SK-N-SH treated with all-trans-retinoic acid at 6 μM for 48 hours (cell line): ENCODE measurements around the gene FHIT.

Experiments
- ATAC-seq: fragments of 200-7000 bp; cut with Tn5 transposase; 3 replicates; pipeline ENCODE4 v1.9.1; 2020; ENCODE audit warnings: mild to moderate bottlenecking, moderate library complexity
- ARNTL ChIP-seq: fragments of 450-650 bp; formaldehyde crosslinking; IDR thresholded peaks from 2 replicates; pipeline ENCODE4 v1.5.0; 2020; ENCODE audit warnings: low read depth, mild to moderate bottlenecking, moderate library complexity, borderline replicate concordance
- ESRRG ChIP-seq: fragments of 250-450 bp; sonication (Bioruptor Pico); IDR thresholded peaks from 2 replicates; pipeline ENCODE4 v1.6.1; 2021; ENCODE audit warnings: mild to moderate bottlenecking
- GLIS3 ChIP-seq: fragments of 250-450 bp; sonication (Bioruptor Pico); IDR thresholded peaks from 2 replicates; pipeline ENCODE4 v1.5.0; 2020; ENCODE audit warnings: mild to moderate bottlenecking, moderate library complexity
- ISL1 ChIP-seq: fragments of 250-450 bp; sonication (Bioruptor Pico); IDR thresholded peaks from 2 replicates; pipeline ENCODE4 v2.1.2; 2022; ENCODE audit warnings: mild to moderate bottlenecking, moderate library complexity
- OSR1 ChIP-seq: fragments of 250-450 bp; sonication (Bioruptor Pico); IDR thresholded peaks from 2 replicates; pipeline ENCODE4 v1.8.0; 2022; ENCODE audit warnings: moderate library complexity, mild to moderate bottlenecking, inconsistent platforms
- POU6F1 ChIP-seq: fragments of 250-450 bp; sonication (Bioruptor Pico); IDR thresholded peaks from 2 replicates; pipeline ENCODE4 v1.8.0; 2021; ENCODE audit warnings: low read depth, mild to moderate bottlenecking, moderate library complexity, borderline replicate concordance
- PPARA ChIP-seq: fragments of 250-450 bp; sonication (Bioruptor Pico); IDR thresholded peaks from 2 replicates; pipeline ENCODE4 v1.5.0; 2020; ENCODE audit warnings: mild to moderate bottlenecking, borderline replicate concordance
- RARB ChIP-seq: fragments of 250-450 bp; sonication (Bioruptor Pico); IDR thresholded peaks from 2 replicates; pipeline ENCODE4 v1.8.0; 2021; ENCODE audit warnings: mild to moderate bottlenecking, moderate library complexity
- SNAI2 ChIP-seq: fragments of 250-450 bp; sonication (Bioruptor Pico); IDR thresholded peaks from 2 replicates; pipeline ENCODE4 v1.5.0; 2020; ENCODE audit warnings: mild to moderate bottlenecking, moderate library complexity
- TCF4 ChIP-seq: fragments of 250-450 bp; sonication (Bioruptor Pico); IDR thresholded peaks from 2 replicates; pipeline ENCODE4 v1.8.0; 2021; ENCODE audit warnings: mild to moderate bottlenecking, moderate library complexity, borderline replicate concordance
- TOX ChIP-seq: fragments of 250-450 bp; sonication (Bioruptor Pico); IDR thresholded peaks from 2 replicates; pipeline ENCODE4 v1.8.0; 2021; ENCODE audit warnings: mild to moderate bottlenecking, moderate library complexity, borderline replicate concordance
- TSHZ2 ChIP-seq: fragments of 250-450 bp; sonication (Bioruptor Pico); IDR thresholded peaks from 2 replicates; pipeline ENCODE4 v1.5.0; 2020; ENCODE audit warnings: mild to moderate bottlenecking, moderate library complexity
- ZC3H10 ChIP-seq: fragments of 250-450 bp; sonication (Bioruptor Pico); IDR thresholded peaks from 2 replicates; pipeline ENCODE4 v1.5.1; 2021; ENCODE audit warnings: mild to moderate bottlenecking, moderate library complexity
- ZFP3 ChIP-seq: fragments of 250-450 bp; sonication (Bioruptor Pico); IDR thresholded peaks from 2 replicates; pipeline ENCODE4 v1.5.0; 2020; ENCODE audit warnings: mild to moderate bottlenecking, moderate library complexity
- ZNF565 ChIP-seq: fragments of 450-650 bp; formaldehyde crosslinking; conservative IDR thresholded peaks from 2 replicates; pipeline ENCODE4 v1.5.0; 2020; ENCODE audit warnings: low read depth, mild to moderate bottlenecking, moderate library complexity
- ZNF70 ChIP-seq: fragments of 450-650 bp; formaldehyde crosslinking; IDR thresholded peaks from 2 replicates; pipeline ENCODE4 v1.5.0; 2020; ENCODE audit warnings: mild to moderate bottlenecking, moderate library complexity
- ZNF8 ChIP-seq: fragments of 450-650 bp; formaldehyde crosslinking; IDR thresholded peaks from 2 replicates; pipeline ENCODE4 v1.5.0; 2020; ENCODE audit warnings: mild to moderate bottlenecking, moderate library complexity
- TF ChIP-seq, protein P1 (sequence below): fragments of 250-450 bp; sonication (Bioruptor Pico); IDR thresholded peaks from 2 replicates; pipeline ENCODE4 v1.5.1; 2020; ENCODE audit warnings: low read depth, mild to moderate bottlenecking, moderate library complexity
- TF ChIP-seq, protein P2 (sequence below): fragments of 250-450 bp; sonication (Bioruptor Pico); IDR thresholded peaks from 2 replicates; pipeline ENCODE4 v1.8.0; 2020; ENCODE audit warnings: mild to moderate bottlenecking, moderate library complexity, borderline replicate concordance
- TF ChIP-seq, protein P3 (sequence below): fragments of 250-450 bp; sonication (Bioruptor Pico); IDR thresholded peaks from 2 replicates; pipeline ENCODE4 v1.5.1; 2021; ENCODE audit warnings: mild to moderate bottlenecking, moderate library complexity

The FHIT gene

DNA sequence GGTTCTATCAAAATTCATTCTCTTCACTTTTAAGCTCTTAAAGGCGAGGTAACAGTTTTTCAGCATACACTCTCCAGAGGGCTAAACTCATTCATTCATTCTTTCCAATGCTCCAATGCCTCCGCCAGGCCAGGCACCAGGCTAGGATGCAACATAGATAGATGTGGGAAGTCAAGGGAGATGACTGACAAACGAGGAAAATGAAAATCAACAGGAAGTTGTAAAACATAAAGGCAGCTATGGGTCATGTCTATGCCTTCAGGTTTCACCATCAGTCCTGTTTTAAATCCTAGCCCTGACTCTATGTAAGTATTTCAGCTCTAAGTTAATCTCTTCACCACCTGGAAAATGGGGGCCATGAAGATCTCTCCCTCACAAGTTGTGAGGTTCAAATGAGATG, 797.9 kb downstream of the FHIT start:
- ATAC-seq, result no peak
- TF ChIP-seq SNAI2 (CRISPR knock-in tag), result no peak
- TF ChIP-seq ZNF70 (CRISPR knock-in tag), result no peak
- TF ChIP-seq GLIS3 (CRISPR knock-in tag), result no peak
- TF ChIP-seq ESRRG (CRISPR knock-in tag), result no peak
- TF ChIP-seq ZNF8 (CRISPR knock-in tag), result no peak
- no peak for TF ChIP-seq ZFP3 (CRISPR knock-in tag)
- TF ChIP-seq, protein P1, sequence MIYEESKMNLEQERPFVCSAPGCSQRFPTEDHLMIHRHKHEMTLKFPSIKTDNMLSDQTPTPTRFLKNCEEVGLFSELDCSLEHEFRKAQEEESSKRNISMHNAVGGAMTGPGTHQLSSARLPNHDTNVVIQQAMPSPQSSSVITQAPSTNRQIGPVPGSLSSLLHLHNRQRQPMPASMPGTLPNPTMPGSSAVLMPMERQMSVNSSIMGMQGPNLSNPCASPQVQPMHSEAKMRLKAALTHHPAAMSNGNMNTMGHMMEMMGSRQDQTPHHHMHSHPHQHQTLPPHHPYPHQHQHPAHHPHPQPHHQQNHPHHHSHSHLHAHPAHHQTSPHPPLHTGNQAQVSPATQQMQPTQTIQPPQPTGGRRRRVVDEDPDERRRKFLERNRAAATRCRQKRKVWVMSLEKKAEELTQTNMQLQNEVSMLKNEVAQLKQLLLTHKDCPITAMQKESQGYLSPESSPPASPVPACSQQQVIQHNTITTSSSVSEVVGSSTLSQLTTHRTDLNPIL, result no peak
- no peak for TF ChIP-seq ISL1 (CRISPR knock-in tag)
- TF ChIP-seq, protein P2, sequence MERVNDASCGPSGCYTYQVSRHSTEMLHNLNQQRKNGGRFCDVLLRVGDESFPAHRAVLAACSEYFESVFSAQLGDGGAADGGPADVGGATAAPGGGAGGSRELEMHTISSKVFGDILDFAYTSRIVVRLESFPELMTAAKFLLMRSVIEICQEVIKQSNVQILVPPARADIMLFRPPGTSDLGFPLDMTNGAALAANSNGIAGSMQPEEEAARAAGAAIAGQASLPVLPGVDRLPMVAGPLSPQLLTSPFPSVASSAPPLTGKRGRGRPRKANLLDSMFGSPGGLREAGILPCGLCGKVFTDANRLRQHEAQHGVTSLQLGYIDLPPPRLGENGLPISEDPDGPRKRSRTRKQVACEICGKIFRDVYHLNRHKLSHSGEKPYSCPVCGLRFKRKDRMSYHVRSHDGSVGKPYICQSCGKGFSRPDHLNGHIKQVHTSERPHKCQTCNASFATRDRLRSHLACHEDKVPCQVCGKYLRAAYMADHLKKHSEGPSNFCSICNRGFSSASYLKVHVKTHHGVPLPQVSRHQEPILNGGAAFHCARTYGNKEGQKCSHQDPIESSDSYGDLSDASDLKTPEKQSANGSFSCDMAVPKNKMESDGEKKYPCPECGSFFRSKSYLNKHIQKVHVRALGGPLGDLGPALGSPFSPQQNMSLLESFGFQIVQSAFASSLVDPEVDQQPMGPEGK, result no peak
- TF ChIP-seq RARB (CRISPR knock-in tag), result no peak
- no peak for TF ChIP-seq POU6F1
- TF ChIP-seq ZNF565 (CRISPR knock-in tag), result no peak
- no peak for TF ChIP-seq ARNTL (CRISPR knock-in tag)
- no peak for TF ChIP-seq OSR1
- no peak for TF ChIP-seq TOX (CRISPR knock-in tag)
- TF ChIP-seq TCF4 (CRISPR knock-in tag), result no peak
- TF ChIP-seq, protein P3, sequence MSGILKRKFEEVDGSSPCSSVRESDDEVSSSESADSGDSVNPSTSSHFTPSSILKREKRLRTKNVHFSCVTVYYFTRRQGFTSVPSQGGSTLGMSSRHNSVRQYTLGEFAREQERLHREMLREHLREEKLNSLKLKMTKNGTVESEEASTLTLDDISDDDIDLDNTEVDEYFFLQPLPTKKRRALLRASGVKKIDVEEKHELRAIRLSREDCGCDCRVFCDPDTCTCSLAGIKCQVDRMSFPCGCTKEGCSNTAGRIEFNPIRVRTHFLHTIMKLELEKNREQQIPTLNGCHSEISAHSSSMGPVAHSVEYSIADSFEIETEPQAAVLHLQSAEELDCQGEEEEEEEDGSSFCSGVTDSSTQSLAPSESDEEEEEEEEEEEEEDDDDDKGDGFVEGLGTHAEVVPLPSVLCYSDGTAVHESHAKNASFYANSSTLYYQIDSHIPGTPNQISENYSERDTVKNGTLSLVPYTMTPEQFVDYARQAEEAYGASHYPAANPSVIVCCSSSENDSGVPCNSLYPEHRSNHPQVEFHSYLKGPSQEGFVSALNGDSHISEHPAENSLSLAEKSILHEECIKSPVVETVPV (CRISPR knock-in tag), result no peak

DNA sequence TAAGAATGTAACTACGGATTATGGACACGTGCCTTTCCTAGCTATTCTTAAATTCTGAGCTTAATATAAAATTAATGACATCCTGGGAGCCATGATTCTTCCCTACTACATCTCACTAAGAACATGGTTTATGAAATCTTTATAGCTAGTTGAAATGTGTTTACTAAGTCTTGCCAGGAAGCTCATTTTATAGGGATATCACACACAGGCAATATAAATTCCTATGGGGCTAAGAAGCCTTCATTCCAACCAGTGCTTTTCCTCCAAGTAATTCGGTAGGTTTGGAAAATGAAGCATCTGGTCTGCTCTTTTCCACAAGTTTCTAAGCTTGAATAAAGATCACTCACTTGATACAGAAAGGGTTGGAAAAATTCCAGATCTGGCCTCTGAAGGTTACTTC, 802.6 kb downstream of the FHIT start:
- ATAC-seq, result no peak
- TF ChIP-seq, protein P2, result no peak
- no peak for TF ChIP-seq ZC3H10
- TF ChIP-seq ZFP3 (CRISPR knock-in tag), result no peak
- TF ChIP-seq, protein P3 (CRISPR knock-in tag), result no peak
- no peak for TF ChIP-seq TSHZ2 (CRISPR knock-in tag)
- no peak for TF ChIP-seq PPARA
